Ishikawa (cell line): ENCODE measurements around the gene PKN1.

Experiments used
- CEBPB ChIP-seq: IDR thresholded peaks from 2 replicates; pipeline ENCODE4 v1.6.1; 2012
- CREB1 ChIP-seq: IDR thresholded peaks from 2 replicates; pipeline ENCODE4 v1.6.1; 2012; ENCODE audit warnings: low read depth
- EGR1 ChIP-seq: IDR thresholded peaks from 2 replicates; pipeline ENCODE4 v1.6.1; 2012
- EP300 ChIP-seq: IDR thresholded peaks from 2 replicates; pipeline ENCODE4 v1.6.1; 2012; ENCODE audit warnings: borderline replicate concordance
- FOXM1 ChIP-seq: IDR thresholded peaks from 2 replicates; pipeline ENCODE4 v1.6.1; 2012; ENCODE audit warnings: low read depth, borderline replicate concordance
- MAX ChIP-seq: IDR thresholded peaks from 2 replicates; pipeline ENCODE4 v1.6.1; 2012
- NFIC ChIP-seq: IDR thresholded peaks from 2 replicates; pipeline ENCODE4 v1.6.1; 2012
- RAD21 ChIP-seq: IDR thresholded peaks from 2 replicates; pipeline ENCODE4 v1.6.1; 2012; ENCODE audit warnings: low read depth
- REST ChIP-seq: IDR thresholded peaks from 2 replicates; pipeline ENCODE4 v1.6.1; 2012; ENCODE audit warnings: low read depth, mild to moderate bottlenecking
- TAF1 ChIP-seq: IDR thresholded peaks from 2 replicates; pipeline ENCODE4 v1.6.1; 2012; ENCODE audit warnings: low read depth, mild to moderate bottlenecking
- TCF12 ChIP-seq: IDR thresholded peaks from 2 replicates; pipeline ENCODE4 v1.6.1; 2012; ENCODE audit warnings: low read depth
- TEAD4 ChIP-seq: IDR thresholded peaks from 2 replicates; pipeline ENCODE4 v1.6.1; 2012
- USF1 ChIP-seq: IDR thresholded peaks from 2 replicates; pipeline ENCODE4 v1.6.1; 2012
- YY1 ChIP-seq: IDR thresholded peaks from 2 replicates; pipeline ENCODE4 v1.6.1; 2012; ENCODE audit warnings: low read depth
- ZBTB7A ChIP-seq: IDR thresholded peaks from 2 replicates; pipeline ENCODE4 v1.6.1; 2012; ENCODE audit warnings: low read depth

Gene PKN1

GRCh38 chr19:14391156-14391821 lies 41.8 kb upstream of the PKN1 start:
- TF ChIP-seq TEAD4 (no peak), TCF12 (no peak), NFIC (no peak)

- TF ChIP-seq TCF12 (no peak), TAF1 (no peak), NFIC (no peak), RAD21 (no peak), YY1 (no peak), USF1 (no peak), EGR1 (no peak), CEBPB (no peak), MAX (no peak), TEAD4 (no peak), FOXM1 (no peak)
Measured at GRCh38 chr19:14393329-14393728, 39.8 kb upstream of the PKN1 start.

GRCh38 chr19:14394167-14394566 lies 38.9 kb upstream of the PKN1 start:
- TF ChIP-seq USF1 (no peak), CREB1 (no peak), FOXM1 (no peak), TEAD4 (no peak), EGR1 (no peak), RAD21 (no peak), NFIC (no peak), MAX (no peak), CEBPB (no peak), EP300 (no peak), TAF1 (no peak), ZBTB7A (no peak), REST (no peak), TCF12 (no peak), YY1 (no peak)

GRCh38 chr19:14395262-14395661 lies 37.8 kb upstream of the PKN1 start:
- TF ChIP-seq YY1 = no peak
- TF ChIP-seq RAD21 = no peak
- no peak for TF ChIP-seq CEBPB
- TF ChIP-seq TEAD4 = no peak
- no peak for TF ChIP-seq EP300
- TF ChIP-seq TCF12 = no peak

- no peak for TF ChIP-seq RAD21
- no peak for TF ChIP-seq CREB1
- no peak for TF ChIP-seq TCF12
- TF ChIP-seq USF1 = no peak
- no peak for TF ChIP-seq NFIC
- TF ChIP-seq FOXM1 = no peak
- no peak for TF ChIP-seq TEAD4
- no peak for TF ChIP-seq TAF1
- no peak for TF ChIP-seq MAX
- TF ChIP-seq CEBPB = no peak
- no peak for TF ChIP-seq EP300
- TF ChIP-seq ZBTB7A = no peak
- TF ChIP-seq YY1 = no peak
- TF ChIP-seq EGR1 = no peak
- no peak for TF ChIP-seq REST
Measured at GRCh38 chr19:14395710-14396336, 37.3 kb upstream of the PKN1 start.

GRCh38 chr19:14400951-14401431 lies 32.1 kb upstream of the PKN1 start:
- no peak for TF ChIP-seq YY1
- TF ChIP-seq MAX = no peak
- no peak for TF ChIP-seq TEAD4
- no peak for TF ChIP-seq ZBTB7A
- no peak for TF ChIP-seq NFIC
- no peak for TF ChIP-seq TAF1
- no peak for TF ChIP-seq EP300
- no peak for TF ChIP-seq RAD21
- TF ChIP-seq TCF12 = no peak
- no peak for TF ChIP-seq USF1
- TF ChIP-seq EGR1 = no peak
- no peak for TF ChIP-seq FOXM1
- TF ChIP-seq CREB1 = no peak
- TF ChIP-seq CEBPB = no peak
